GM21515 (cell line): ENCODE data around the gene HES4.
"Not testable (repeated sequence)": the region's sequence is repeated elsewhere in the genome, so short reads cannot be mapped to it uniquely, and the experiment has no call there.

Source experiments
- ATAC-seq: cut with Tn5 transposase; IDR thresholded peaks from one replicate; pipeline ENCODE4 v1.9.1; 2021; ENCODE audit not compliant: unreplicated experiment

The HES4 gene

GRCh38 chr1:981491-981954 is 18.4 kb downstream of the HES4 start:
- no peak for ATAC-seq

GRCh38 chr1:980602-981395 is 19.1 kb downstream of the HES4 start:
- no peak for ATAC-seq

- no peak for ATAC-seq
These were observed 19.7 kb downstream of the HES4 start for GRCh38 chr1:980137-980571.

GRCh38 chr1:979744-980072 is 20.2 kb downstream of the HES4 start:
- no peak for ATAC-seq

GRCh38 chr1:978835-979743 is 20.8 kb downstream of the HES4 start:
- no peak for ATAC-seq

GRCh38 chr1:978069-978834 is 21.6 kb downstream of the HES4 start:
- no peak for ATAC-seq

GRCh38 chr1:976791-977190 is 23.1 kb downstream of the HES4 start:
- ATAC-seq = not testable (repeated sequence)

GRCh38 chr1:975896-976683 is 23.8 kb downstream of the HES4 start:
- no peak for ATAC-seq

- no peak for ATAC-seq
These were observed 24.5 kb downstream of the HES4 start for GRCh38 chr1:975365-975764.

GRCh38 chr1:974687-975328 is 25.1 kb downstream of the HES4 start:
- no peak for ATAC-seq

GRCh38 chr1:974293-974640 is 25.6 kb downstream of the HES4 start:
- no peak for ATAC-seq

- ATAC-seq = no peak
These were observed 26.2 kb downstream of the HES4 start for GRCh38 chr1:973459-974292.

GRCh38 chr1:972726-973458 is 27.0 kb downstream of the HES4 start:
- ATAC-seq = no peak

- no peak for ATAC-seq
These were observed 28.0 kb downstream of the HES4 start for GRCh38 chr1:971751-972506.

- no peak for ATAC-seq
These were observed 28.7 kb downstream of the HES4 start for GRCh38 chr1:970973-971730.

- ATAC-seq = no peak
These were observed 29.5 kb downstream of the HES4 start for GRCh38 chr1:970242-970972.
